Thymus (tissue), 11 donors: ENCODE results near the gene IL17REL. TPM values are rescaled to one million over a fixed set of nuclear protein-coding genes. Genes with fewer than 3 reads are reported as not detected.
"Not testable (repeated sequence)": the region's sequence is repeated elsewhere in the genome, so short reads cannot be mapped to it uniquely, and the experiment has no call there.

Experiments used
- DNase-seq, 9 donors: peaks; one replicate each; pipeline ENCODE4 v3.0.0-alpha.2; 2013; ENCODE audit warnings: low spot score in 9 of 9, low read depth in 6 of 9, missing footprints in 1 of 9
- H3K27ac ChIP-seq, 2 donors: one replicate each; pipeline ENCODE4 v1.5.1; 2013; ENCODE audit warnings: control low read depth in 1 of 2, low read depth in 1 of 2, low read length in 1 of 2, mild to moderate bottlenecking in 1 of 2, moderate library complexity in 1 of 2
- H3K27me3 ChIP-seq, 2 donors: one replicate each; pipeline ENCODE4 v1.5.1; 2013; ENCODE audit warnings: low read length in 1 of 2; ENCODE audit not compliant: control insufficient read depth in 2 of 2, insufficient read depth in 1 of 2
- H3K36me3 ChIP-seq, 2 donors: one replicate each; pipeline ENCODE4 v1.5.1; 2013; ENCODE audit warnings: low read length in 1 of 2, mild to moderate bottlenecking in 1 of 2, moderate library complexity in 1 of 2; ENCODE audit not compliant: control insufficient read depth in 2 of 2, insufficient read depth in 2 of 2
- H3K4me1 ChIP-seq, 2 donors: one replicate each; pipeline ENCODE4 v1.5.1; 2013; ENCODE audit warnings: low read length in 2 of 2; ENCODE audit not compliant: control insufficient read depth in 2 of 2, insufficient read depth in 2 of 2
- H3K4me3 ChIP-seq, 2 donors: one replicate each; pipeline ENCODE4 v1.5.1; 2013; ENCODE audit warnings: low read length in 2 of 2, control low read depth in 1 of 2, mild to moderate bottlenecking in 1 of 2
- H3K9me3 ChIP-seq, 2 donors: one replicate each; pipeline ENCODE4 v1.5.1; 2013; ENCODE audit warnings: low read length in 1 of 2, mild to moderate bottlenecking in 1 of 2; ENCODE audit not compliant: control insufficient read depth in 2 of 2, insufficient read depth in 1 of 2
- WGBS: extraction: QIAGEN DNeasy Blood & Tissue Kit; methylation state at CpG from one replicate; pipeline ENCODE4 v1.1.7; 2013; 5-methylcytosine and 5-hydroxymethylcytosine counted together
- polyA plus RNA-seq: library from polyadenylated mRNA; stranded (reverse); fragments of 200-250 nt; gene quantifications from one replicate; pipeline ENCODE4 v1.2.3, GENCODE V29; 2013
- total RNA-seq: library from RNA; stranded (reverse); fragments of 120-200 nt; gene quantifications from one replicate; pipeline ENCODE4 v1.2.4, GENCODE V29; 2013
- donor health status: healthy.

Gene IL17REL
- total and polyA plus RNA-seq, 2 donors: 2.4 to 5.9 TPM

DNA sequence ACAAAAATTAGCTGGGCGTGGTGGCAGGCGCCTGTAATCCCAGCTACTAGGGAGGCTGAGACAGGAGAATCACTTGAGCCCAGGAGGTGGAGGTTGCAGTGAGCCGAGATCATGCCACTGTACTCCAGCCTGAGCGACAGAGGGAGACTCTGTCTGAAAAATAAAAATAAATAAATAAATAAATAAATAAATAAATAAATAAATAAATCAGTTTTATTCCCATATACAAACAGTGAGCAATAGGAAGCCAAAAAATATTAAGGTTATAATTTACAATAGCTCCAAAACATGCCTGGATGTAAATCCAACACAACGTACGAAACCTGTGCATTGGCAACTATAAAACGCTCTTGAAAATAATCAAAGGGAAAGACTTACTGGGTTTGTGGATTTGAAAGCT lies 30.8 kb downstream of the IL17REL start:
- H3K27me3 ChIP-seq: peaks cover 20 to 41% of the 10 kb centered on the region in 2 donors
- 98% methylated on average over 7 of the region's 7 CpGs for WGBS
- not testable (repeated sequence) for H3K9me3 ChIP-seq, H3K36me3 ChIP-seq, DNase-seq, H3K27ac ChIP-seq, H3K4me3 ChIP-seq, H3K4me1 ChIP-seq

- Histone ChIP-seq H3K4me3 (no peak overlapping the region), H3K36me3 (no peaks in the 10 kb centered on the region), H3K9me3 (peaks cover 1 to 4% of the 10 kb centered on the region in 2 donors), H3K4me1 (peaks cover 0 to 11% of the 10 kb centered on the region in 2 donors), H3K27ac (no peak overlapping the region), H3K27me3 (peaks cover 20 to 35% of the 10 kb centered on the region in 2 donors)
- DNase-seq: no peak
- WGBS: 73% methylated on average over 7 of the region's 7 CpGs
These were observed 32.8 kb downstream of the IL17REL start for GRCh38 chr22:49979587-49980264.

- peaks cover 2 to 23% of the 10 kb centered on the region in 2 donors for H3K27me3 ChIP-seq
- no peak overlapping the region for H3K4me3 ChIP-seq
- 95% methylated on average over 14 of the region's 14 CpGs for WGBS
- H3K9me3 ChIP-seq: peaks cover 2 to 4% of the 10 kb centered on the region in 2 donors
- H3K27ac ChIP-seq: no peak overlapping the region
- H3K4me1 ChIP-seq: peaks cover 0 to 6% of the 10 kb centered on the region in 2 donors
- no peaks in the 10 kb centered on the region for H3K36me3 ChIP-seq
- DNase-seq: no peak
These were observed 35.0 kb downstream of the IL17REL start for GRCh38 chr22:49977578-49977977.

GRCh38 chr22:49976439-49977175 lies 36.0 kb downstream of the IL17REL start:
- peak in 2 of 9 donors; percentile 20 to 46 for DNase-seq

DNA sequence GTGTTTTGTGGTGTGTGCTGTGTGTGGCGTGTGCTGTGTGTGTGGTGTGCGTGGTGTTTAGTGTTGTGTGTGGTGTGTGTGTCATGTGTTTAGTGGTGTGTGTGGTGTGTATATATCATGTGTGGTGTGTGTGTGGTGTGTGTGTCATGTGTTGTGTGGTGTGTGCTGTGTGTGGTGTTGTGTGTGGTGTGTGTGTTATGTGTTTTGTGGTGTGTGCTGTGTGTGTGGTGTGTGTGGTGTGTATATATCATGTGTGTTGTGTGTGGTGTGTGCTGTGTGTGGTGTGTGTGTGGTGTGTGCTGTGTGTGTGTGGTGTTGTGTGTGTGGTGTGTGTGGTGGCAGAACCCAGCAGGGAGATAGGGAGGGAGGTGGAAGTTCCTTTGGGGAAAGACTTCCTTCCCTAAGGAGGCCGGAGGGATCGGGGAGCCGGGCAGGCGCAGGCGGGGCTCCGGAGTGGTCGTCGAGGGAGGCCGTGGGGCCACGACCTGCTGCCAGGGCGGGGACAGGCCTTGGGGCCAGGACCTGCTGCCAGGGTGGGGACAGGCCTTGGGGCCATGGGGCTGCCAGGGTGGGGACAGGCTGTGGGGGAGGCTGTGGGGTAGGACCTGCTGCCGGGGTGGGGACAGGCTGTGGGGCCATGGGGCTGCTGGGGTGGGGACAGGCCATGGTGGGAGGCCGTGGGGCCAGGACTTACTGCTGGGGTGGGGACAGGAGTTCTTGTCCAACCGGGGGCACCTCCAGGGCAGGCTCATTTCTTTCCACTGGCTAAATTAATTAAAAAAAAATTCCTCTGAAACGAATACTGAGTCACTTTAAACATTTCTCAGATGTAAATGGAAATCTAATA lies 36.8 kb downstream of the IL17REL start:
- Histone ChIP-seq H3K27me3 (peaks cover 12 to 34% of the 10 kb centered on the region in 2 donors), H3K27ac (peak overlapping the region; percentile 1 to 69), H3K4me3 (no peak overlapping the region), H3K9me3 (peaks cover 2 to 4% of the 10 kb centered on the region in 2 donors), H3K36me3 (no peaks in the 10 kb centered on the region), H3K4me1 (peaks cover 11 to 18% of the 10 kb centered on the region in 2 donors)
- DNase-seq: peak in 1 of 9 donors; percentile 3
- 76% methylated on average over 17 of the region's 17 CpGs for WGBS

More at GRCh38 chr22:49976439-49977175, 36.0 kb downstream of the IL17REL start:
- H3K4me1 ChIP-seq: peaks cover 6 to 9% of the 10 kb centered on the region in 2 donors
- no peak overlapping the region for H3K4me3 ChIP-seq
- H3K27me3 ChIP-seq: peaks cover 10 to 29% of the 10 kb centered on the region in 2 donors
- WGBS: 73% methylated on average over 15 of the region's 15 CpGs
- peaks cover 2 to 4% of the 10 kb centered on the region in 2 donors for H3K9me3 ChIP-seq
- H3K36me3 ChIP-seq: no peaks in the 10 kb centered on the region
- H3K27ac ChIP-seq: no peak overlapping the region

DNA sequence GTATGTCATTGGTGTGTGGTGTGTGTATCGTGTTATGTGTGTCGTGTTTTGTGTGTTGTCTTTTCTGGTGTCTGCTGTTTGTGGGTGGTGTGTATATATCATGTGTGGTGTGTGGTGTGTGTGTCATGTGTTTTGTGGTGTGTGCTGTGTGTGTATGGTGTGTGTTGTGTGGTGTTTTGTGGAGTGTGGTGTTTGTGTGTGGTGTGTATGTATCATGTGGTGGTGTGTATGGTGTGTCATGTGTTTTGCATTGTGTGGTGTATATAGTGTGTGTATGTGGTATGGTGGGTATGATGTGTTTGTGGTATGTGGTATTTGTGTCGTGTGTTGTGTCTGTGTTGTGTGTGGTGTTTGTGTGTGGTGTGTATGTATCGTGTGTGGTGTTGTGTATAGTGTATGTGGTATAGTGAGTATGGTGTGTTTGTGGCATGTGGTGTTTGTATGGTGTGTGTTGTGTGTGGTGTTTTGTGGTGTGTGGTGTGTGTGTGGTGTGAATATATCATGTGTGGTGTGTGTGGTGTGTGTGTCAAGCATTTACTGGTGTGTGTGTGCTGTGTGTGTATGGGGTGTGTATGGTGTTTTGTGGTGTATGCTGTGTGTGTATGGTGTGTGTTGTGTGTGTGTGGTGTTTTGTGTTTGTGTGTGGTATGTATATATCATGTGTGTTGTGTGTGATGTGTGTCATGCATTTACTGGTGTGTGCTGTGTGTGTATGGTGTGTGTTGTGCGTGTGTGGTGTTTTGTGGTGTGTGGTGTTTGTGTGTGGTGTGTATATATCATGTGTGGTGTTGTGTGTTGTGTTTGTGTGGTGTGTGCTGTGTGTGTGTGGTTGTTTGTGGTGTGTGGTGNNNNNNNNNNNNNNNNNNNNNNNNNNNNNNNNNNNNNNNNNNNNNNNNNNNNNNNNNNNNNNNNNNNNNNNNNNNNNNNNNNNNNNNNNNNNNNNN lies 39.3 kb downstream of the IL17REL start:
- peak in 1 of 9 donors; percentile 6 for DNase-seq
- H3K36me3 ChIP-seq: no peaks in the 10 kb centered on the region
- H3K4me3 ChIP-seq: no peak overlapping the region
- H3K4me1 ChIP-seq: peaks cover 11 to 25% of the 10 kb centered on the region in 2 donors
- H3K27me3 ChIP-seq: peaks cover 12 to 36% of the 10 kb centered on the region in 2 donors
- H3K27ac ChIP-seq: no peak overlapping the region
- WGBS: 93% methylated on average over 5 of the region's 5 CpGs
- H3K9me3 ChIP-seq: peaks cover 0 to 2% of the 10 kb centered on the region in 2 donors

DNA sequence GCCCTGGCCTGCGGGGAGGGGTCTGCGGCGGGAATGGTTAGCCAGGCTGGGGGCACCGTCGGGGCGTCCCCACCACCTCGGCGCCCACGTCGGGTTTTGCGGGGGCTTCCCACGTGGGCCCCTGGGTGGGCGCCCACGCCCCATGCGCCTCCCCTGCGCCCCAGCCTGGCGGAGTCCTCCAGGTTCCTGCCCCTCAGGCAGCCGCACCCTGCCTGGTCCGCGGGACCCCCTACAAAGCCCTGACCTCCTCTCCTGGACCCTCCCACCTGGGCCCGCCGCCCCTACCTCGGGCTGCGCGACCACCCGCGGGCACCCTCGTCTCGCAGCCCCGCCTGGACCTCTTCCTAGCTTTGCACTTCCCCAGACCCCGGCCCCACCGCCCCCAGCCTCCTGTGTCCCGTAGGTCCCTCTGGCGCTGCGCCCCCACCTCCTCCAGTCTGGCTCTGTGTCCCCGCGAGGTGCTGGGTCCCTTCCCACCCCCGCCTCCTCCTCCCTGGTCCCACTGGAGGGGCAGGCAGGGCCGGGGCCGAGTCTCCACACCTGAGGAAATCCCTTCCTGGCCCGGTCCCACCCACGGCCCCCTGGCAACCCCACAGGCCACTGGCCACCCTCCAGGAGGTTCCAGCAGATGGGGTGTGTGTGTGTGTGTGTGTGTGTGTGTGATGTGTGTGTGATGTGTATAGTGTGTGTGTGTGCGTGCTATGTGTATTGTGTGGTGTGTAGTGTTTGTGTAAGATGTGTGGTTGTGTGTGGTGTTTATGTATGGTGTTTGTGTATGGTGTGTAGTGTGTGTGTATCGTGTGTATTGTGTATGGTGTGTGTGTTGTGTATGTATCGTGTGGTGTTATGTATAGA lies 40.2 kb downstream of the IL17REL start:
- 55% methylated on average over 45 of the region's 45 CpGs for WGBS
- H3K4me3 ChIP-seq: no peak overlapping the region
- DNase-seq: peak in 1 of 9 donors; percentile 10
- H3K27me3 ChIP-seq: peaks cover 12 to 33% of the 10 kb centered on the region in 2 donors
- peaks cover 12 to 30% of the 10 kb centered on the region in 2 donors for H3K4me1 ChIP-seq
- H3K27ac ChIP-seq: no peak overlapping the region
- peaks cover 0 to 2% of the 10 kb centered on the region in 2 donors for H3K9me3 ChIP-seq
- no peaks in the 10 kb centered on the region for H3K36me3 ChIP-seq
